Islet of Langerhans (tissue), 1 donor: ENCODE measurements around the gene MPHOSPH6.
"Not testable (repeated sequence)": the region's sequence is repeated elsewhere in the genome, so short reads cannot be mapped to it uniquely, and the experiment has no call there.

Experiments
- FAIRE-seq: peaks from one replicate; lab custom pipeline; 2011; peaks lifted over from hg19 to GRCh38; lab: Jason Lieb, UNC

The MPHOSPH6 gene

GRCh38 chr16:82175627-82176026 lies 5.6 kb upstream of the MPHOSPH6 start:
- FAIRE-seq = no peak

GRCh38 chr16:82167670-82168069 lies 2.4 kb downstream of the MPHOSPH6 start:
- no peak for FAIRE-seq

GRCh38 chr16:82160226-82160625 lies 9.8 kb downstream of the MPHOSPH6 start:
- no peak for FAIRE-seq

GRCh38 chr16:82157836-82158235 lies 12.2 kb downstream of the MPHOSPH6 start:
- FAIRE-seq = no peak

- FAIRE-seq = no peak
Observed at GRCh38 chr16:82157534-82157812, 12.6 kb downstream of the MPHOSPH6 start.

GRCh38 chr16:82156761-82157533 lies 13.1 kb downstream of the MPHOSPH6 start:
- FAIRE-seq = no peak

- no peak for FAIRE-seq
Observed at GRCh38 chr16:82152641-82153112, 17.3 kb downstream of the MPHOSPH6 start.

- no peak for FAIRE-seq
Observed at GRCh38 chr16:82152196-82152595, 17.8 kb downstream of the MPHOSPH6 start.

- no peak for FAIRE-seq
Observed at GRCh38 chr16:82150549-82150948, 19.5 kb downstream of the MPHOSPH6 start.

- FAIRE-seq = no peak
Observed at GRCh38 chr16:82149536-82149935, 20.5 kb downstream of the MPHOSPH6 start.

- FAIRE-seq = no peak
Observed at GRCh38 chr16:82147546-82147945, 22.5 kb downstream of the MPHOSPH6 start.

GRCh38 chr16:82146957-82147356 lies 23.1 kb downstream of the MPHOSPH6 start:
- no peak for FAIRE-seq

GRCh38 chr16:82146556-82146955 lies 23.5 kb downstream of the MPHOSPH6 start:
- no peak for FAIRE-seq

GRCh38 chr16:82139286-82139571 lies 30.8 kb downstream of the MPHOSPH6 start:
- not testable (repeated sequence) for FAIRE-seq

- no peak for FAIRE-seq
Observed at GRCh38 chr16:82138478-82139285, 31.3 kb downstream of the MPHOSPH6 start.

- no peak for FAIRE-seq
Observed at GRCh38 chr16:82137822-82138167, 32.2 kb downstream of the MPHOSPH6 start.

GRCh38 chr16:82136956-82137821 lies 32.8 kb downstream of the MPHOSPH6 start:
- no peak for FAIRE-seq

GRCh38 chr16:82135844-82136243 lies 34.2 kb downstream of the MPHOSPH6 start:
- no peak for FAIRE-seq

- FAIRE-seq = no peak
Observed at GRCh38 chr16:82134846-82135245, 35.2 kb downstream of the MPHOSPH6 start.

GRCh38 chr16:82133798-82134197 lies 36.2 kb downstream of the MPHOSPH6 start:
- no peak for FAIRE-seq

- FAIRE-seq = no peak
Observed at GRCh38 chr16:82129881-82130280, 40.1 kb downstream of the MPHOSPH6 start.

- FAIRE-seq = no peak
Observed at GRCh38 chr16:82124651-82125050, 45.4 kb downstream of the MPHOSPH6 start.

- FAIRE-seq = no peak
Observed at GRCh38 chr16:82119405-82119804, 50.6 kb downstream of the MPHOSPH6 start.
